HCEC 1CT (cell line): ENCODE data around the gene TMEM88.

Experiments used
- DNase-seq: peaks from one replicate; pipeline ENCODE4 v3.0.0-alpha.2; 2017

TMEM88 gene, protein sequence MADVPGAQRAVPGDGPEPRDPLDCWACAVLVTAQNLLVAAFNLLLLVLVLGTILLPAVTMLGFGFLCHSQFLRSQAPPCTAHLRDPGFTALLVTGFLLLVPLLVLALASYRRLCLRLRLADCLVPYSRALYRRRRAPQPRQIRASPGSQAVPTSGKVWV

GRCh38 chr17:7854851-7855659 is at the start of gene TMEM88:
Gene TMEM88, plus strand, starts transcription at chr17:7855066. Its CDS starts 9 bp downstream, at chr17:7855075.
- DNase-seq: no peak

DNA sequence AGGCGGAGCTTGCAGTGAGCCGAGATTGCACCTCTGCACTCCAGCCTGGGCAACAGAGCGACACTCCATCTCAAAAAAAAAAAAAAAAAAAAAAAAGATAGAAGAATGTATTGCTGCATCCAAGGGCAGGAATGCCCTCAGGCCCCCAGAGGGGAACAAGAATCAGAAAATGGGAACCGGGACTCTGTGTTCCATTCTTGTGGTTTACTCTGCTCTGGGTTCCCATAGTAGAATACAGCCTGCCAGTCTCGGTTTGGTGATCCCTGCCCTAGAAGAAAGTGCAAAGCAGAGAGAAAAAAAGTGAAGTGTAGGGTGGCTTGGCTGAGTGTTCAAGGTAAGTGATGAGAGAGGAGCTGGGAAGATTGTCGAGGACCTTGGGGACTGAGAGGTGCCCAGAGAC is 48.3 kb upstream of the TMEM88 start:
- DNase-seq: no peak

GRCh38 chr17:7807206-7807605 is 47.7 kb upstream of the TMEM88 start:
- DNase-seq: no peak

- DNase-seq: no peak
Measured at GRCh38 chr17:7809086-7809790, 45.6 kb upstream of the TMEM88 start.

GRCh38 chr17:7809791-7810343 is 45.0 kb upstream of the TMEM88 start:
- DNase-seq: peak; percentile 41

GRCh38 chr17:7811251-7811650 is 43.6 kb upstream of the TMEM88 start:
- DNase-seq: no peak

- no peak for DNase-seq
Measured at GRCh38 chr17:7814969-7815368, 39.9 kb upstream of the TMEM88 start.

GRCh38 chr17:7816926-7817642 is 37.8 kb upstream of the TMEM88 start:
- no peak for DNase-seq

DNA sequence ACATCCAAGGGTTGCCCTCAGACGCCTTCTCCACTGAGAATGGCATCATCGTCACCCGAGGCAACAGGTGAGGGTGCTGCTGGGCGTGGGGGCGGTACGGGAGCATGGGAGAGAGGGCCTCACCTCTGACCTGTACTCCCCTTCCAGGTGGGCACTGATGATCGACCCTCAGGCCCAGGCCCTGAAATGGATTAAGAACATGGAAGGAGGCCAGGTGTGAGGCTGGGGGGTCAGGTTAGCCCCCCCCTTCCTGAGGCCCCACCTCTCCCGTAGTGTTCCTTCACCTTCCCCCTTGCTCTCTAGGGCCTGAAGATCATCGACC is 37.3 kb upstream of the TMEM88 start:
- DNase-seq: no peak

GRCh38 chr17:7818026-7818425 is 36.8 kb upstream of the TMEM88 start:
- DNase-seq: no peak

GRCh38 chr17:7818746-7819645 is 35.9 kb upstream of the TMEM88 start:
- no peak for DNase-seq

GRCh38 chr17:7820231-7820630 is 34.6 kb upstream of the TMEM88 start:
- no peak for DNase-seq

GRCh38 chr17:7822126-7822525 is 32.7 kb upstream of the TMEM88 start:
- DNase-seq: no peak

DNA sequence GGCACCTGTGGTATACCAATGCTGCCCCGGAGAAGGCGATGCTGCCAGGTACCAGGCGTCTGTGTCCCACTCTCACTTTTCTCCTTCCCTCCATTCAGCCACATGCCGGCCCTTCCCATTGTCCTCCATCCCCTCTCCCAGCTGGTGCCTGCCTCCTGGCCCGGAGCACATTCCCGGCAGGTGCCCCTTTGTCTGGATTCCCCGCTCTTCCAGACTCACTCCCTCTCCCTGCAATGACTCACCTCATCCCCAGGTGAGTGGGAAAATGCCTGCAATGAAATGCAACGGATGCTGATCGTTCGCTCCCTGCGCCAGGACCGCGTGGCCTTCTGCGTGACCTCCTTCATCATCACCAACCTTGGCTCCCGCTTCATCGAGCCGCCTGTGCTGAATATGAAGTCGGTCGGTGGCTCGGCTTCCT is 31.3 kb upstream of the TMEM88 start:
- DNase-seq: no peak

DNA sequence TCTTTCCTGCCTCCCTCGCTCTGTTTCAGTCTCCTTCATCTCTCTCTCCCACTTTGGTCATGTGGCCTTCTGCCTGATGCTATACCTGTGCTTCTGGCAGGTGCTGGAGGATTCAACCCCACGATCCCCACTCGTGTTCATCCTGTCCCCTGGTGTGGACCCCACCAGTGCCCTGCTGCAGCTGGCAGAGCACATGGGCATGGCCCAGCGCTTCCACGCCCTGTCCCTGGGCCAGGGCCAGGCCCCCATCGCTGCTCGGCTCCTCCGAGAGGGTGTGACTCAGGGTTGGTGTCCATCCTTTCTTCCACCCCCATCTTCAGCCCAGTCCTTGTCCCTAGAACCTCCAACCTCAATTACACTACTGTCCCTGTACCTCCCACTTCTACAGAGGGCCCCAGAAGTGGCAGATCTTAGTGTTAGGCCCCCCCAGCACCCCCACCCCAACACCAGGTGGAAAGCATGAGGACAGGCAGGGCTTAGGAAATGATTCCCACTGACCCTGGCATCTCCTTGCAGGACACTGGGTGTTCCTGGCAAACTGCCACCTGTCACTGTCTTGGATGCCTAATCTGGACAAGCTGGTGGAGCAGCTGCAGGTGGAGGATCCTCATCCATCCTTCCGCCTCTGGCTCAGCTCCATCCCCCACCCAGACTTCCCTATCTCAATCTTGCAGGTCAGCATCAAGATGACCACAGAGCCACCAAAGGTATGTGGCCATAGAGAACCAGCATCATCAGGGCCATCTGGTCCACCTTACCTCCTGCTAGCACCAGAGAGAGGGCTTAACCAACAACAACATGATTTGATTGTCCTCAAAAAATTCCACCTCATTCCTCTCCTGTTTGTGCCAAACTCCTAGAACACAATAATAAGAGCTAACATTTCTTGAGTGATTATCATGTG is 30.6 kb upstream of the TMEM88 start:
- no peak for DNase-seq

- no peak for DNase-seq
Measured at GRCh38 chr17:7825206-7825990, 29.5 kb upstream of the TMEM88 start.

- DNase-seq: no peak
Measured at GRCh38 chr17:7830616-7831015, 24.2 kb upstream of the TMEM88 start.

GRCh38 chr17:7831233-7831632 is 23.6 kb upstream of the TMEM88 start:
- no peak for DNase-seq

GRCh38 chr17:7832431-7832830 is 22.4 kb upstream of the TMEM88 start:
- no peak for DNase-seq
